Left renal cortex interstitium (tissue), 4 donors: ENCODE measurements around the gene WNK3. TPM values are rescaled to one million over a fixed set of nuclear protein-coding genes. Genes with fewer than 3 reads are reported as not detected.

Experiments
- DNase-seq, 4 donors: peaks; one replicate each; pipeline ENCODE4 v3.0.0-alpha.2; 2013; ENCODE audit warnings: low read depth in 4 of 4, low spot score in 2 of 4, missing footprints in 1 of 4
- polyA plus RNA-seq, 4 donors: library from polyadenylated mRNA; unstranded; fragments of 120-200 nt; gene quantifications; one replicate each; pipeline ENCODE4 v1.2.1, GENCODE V29; 2013; ENCODE audit not compliant: insufficient read length in 4 of 4

Gene WNK3
- polyA plus RNA-seq, 4 donors, result 3.7 to 6.4 (median 5.1) TPM

GRCh38 chrX:54171527-54172250 lies 186.2 kb downstream of the WNK3 start:
- no peak for DNase-seq

- DNase-seq, result no peak
These were observed 186.8 kb downstream of the WNK3 start for GRCh38 chrX:54171091-54171490.

DNA sequence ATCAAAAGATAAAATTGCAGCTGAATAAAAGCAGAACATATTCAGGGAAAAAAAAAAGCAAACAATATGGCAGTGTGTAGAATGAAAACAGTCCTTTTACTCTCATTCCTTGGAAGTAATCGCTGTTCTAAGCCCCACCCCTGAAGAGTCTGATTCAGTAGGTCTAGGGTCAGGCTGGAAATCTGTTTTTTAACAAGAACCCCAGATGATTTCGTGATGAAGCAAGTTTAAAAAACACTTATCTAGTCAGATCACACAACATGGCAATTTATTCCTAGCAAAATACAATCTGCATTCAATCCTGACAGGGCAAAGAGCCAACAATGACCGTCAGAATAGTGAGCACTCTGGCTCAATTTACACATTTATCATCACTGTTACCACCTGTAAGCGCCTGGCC lies 190.9 kb downstream of the WNK3 start:
- DNase-seq, result no peak

- no peak for DNase-seq
These were observed 200.3 kb downstream of the WNK3 start for GRCh38 chrX:54157561-54157960.

Other genes starting within 250 kb of the WNK3 start
- gene FAM120C, start 174.8 kb downstream of the WNK3 start, polyA plus RNA-seq, result 10 to 100 TPM in 2 of 4 donors, 1 to 10 TPM in 2; 8.3 to 13.2 (median 10.6) TPM
- 10 to 100 TPM; 50.8 to 55.5 (median 54.7) TPM for gene TSR2, start 82.4 kb upstream of the WNK3 start, polyA plus RNA-seq
- gene FGD1, start 138.2 kb upstream of the WNK3 start, polyA plus RNA-seq, result 10 to 100 TPM; 16.4 to 25.9 (median 21.7) TPM
- 10 to 100 TPM; 14.1 to 24.3 (median 17.8) TPM for gene GNL3L, start 172.2 kb upstream of the WNK3 start, polyA plus RNA-seq